GM19099 (cell line): ENCODE data around the gene SHH.

ENCODE experiments used
- POLR2A ChIP-seq: IDR thresholded peaks from 3 replicates; pipeline ENCODE4 v1.6.1; 2011; ENCODE audit warnings: low read depth; ENCODE audit not compliant: insufficient read length; ENCODE audit errors: extremely low read depth

SHH gene

DNA sequence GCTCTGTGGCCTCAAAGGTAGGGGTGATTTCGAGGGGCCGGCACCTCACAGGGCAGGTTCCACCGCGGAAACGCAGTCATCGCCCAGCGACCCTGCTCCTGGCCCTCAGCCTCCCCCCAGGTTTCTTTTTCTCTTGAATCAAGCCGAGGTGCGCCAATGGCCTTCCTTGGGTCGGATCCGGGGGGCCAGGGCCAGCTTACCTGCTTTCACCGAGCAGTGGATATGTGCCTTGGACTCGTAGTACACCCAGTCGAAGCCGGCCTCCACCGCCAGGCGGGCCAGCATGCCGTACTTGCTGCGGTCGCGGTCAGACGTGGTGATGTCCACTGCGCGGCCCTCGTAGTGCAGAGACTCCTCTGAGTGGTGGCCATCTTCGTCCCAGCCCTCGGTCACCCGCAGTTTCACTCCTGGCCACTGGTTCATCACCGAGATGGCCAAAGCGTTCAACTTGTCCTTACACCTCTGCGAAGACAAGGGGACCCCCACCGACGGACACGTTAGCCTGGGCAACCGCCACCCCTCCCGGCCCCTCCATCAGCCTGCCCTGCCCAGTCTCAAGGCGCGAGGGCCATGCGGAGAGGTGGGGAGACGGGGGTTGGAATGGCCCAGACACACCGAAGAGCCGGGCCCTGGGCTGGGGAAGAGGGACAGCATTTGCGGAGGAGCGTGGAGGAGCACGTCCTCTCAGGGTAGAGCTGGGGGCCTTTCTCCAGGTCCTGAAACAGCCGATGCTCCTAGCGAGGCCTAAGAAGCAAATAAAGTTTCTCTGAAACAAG, 6.0 kb downstream of the SHH start:
- TF ChIP-seq POLR2A = no peak

DNA sequence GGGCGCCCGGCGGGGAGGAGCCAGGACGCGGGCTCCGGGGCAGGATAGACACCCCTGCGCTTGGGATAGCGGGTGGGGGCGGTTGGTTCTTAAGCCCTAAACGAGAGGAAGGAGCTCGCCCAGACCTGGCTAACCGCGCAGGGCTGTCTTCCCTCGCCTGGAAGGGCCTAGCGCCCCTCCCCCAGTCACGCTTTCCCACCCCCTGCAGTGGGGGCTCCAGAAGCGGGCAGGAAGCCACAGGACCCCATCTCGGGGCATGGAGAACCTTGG, 6.5 kb downstream of the SHH start:
- no peak for TF ChIP-seq POLR2A

DNA sequence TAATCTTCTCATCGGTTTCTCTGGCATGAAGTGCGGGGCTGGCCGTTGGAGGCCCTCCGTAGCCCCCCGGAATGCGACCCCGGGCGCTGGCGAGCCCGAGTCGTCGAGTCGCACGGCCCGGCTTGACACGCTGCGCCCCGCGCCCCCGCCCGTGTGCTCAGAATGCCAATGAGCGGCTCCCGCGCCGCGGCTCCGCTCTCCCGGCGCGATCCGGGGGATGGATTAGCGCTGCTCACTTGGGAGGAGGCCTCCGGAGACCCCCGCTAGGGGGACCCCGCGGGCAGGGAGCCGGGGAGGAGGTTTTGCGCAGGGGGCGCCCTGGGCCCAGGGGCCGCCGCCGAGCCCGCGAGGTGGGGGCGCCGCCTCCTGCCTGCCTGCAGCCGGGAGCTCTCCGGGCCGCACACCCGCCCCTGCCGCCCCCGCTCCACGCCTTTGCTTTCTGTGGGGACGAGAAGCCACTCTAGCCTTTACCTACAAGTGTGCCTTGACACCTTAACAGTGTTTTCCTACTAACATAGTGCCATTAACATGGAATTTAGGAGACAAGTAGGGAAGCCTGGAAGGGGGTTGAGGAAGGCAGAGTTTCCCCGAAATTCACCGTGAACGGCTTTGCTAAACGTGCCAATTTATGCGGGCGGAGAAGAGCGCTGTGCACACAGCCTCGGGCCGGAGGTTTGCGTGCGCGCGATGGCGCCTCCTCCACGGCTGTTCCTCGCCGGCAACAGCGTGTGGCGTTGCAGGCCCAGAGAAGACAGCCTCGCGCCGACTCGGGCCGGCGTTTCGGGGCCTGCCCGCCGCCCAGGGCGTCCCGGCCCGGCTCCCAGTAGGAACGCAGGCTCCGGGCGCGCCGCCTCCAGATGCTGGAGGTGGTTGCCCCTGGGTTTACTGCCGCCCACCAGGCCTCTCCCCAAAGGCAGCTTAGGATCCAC, 7.1 kb downstream of the SHH start:
- TF ChIP-seq POLR2A = no peak

DNA sequence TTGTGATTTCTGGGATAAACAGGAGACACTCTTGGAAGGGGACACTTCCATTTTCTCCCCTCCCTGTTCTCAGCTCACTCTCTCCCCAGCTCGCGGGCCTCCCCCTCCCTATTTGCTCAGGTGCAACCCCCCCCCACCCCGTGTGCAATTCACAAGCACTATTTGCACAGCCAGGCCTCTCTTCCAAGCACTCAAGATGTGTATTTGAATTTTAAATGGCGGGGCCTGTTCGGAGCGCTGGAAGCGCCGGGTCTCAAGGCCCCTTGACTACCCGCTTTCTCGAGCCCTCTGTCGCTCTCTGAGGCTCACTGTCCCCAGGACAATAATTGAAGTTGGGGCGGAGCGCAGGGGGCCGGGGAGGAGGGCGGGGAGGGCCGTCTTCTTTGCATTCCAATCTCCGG, 7.8 kb downstream of the SHH start:
- no peak for TF ChIP-seq POLR2A

DNA sequence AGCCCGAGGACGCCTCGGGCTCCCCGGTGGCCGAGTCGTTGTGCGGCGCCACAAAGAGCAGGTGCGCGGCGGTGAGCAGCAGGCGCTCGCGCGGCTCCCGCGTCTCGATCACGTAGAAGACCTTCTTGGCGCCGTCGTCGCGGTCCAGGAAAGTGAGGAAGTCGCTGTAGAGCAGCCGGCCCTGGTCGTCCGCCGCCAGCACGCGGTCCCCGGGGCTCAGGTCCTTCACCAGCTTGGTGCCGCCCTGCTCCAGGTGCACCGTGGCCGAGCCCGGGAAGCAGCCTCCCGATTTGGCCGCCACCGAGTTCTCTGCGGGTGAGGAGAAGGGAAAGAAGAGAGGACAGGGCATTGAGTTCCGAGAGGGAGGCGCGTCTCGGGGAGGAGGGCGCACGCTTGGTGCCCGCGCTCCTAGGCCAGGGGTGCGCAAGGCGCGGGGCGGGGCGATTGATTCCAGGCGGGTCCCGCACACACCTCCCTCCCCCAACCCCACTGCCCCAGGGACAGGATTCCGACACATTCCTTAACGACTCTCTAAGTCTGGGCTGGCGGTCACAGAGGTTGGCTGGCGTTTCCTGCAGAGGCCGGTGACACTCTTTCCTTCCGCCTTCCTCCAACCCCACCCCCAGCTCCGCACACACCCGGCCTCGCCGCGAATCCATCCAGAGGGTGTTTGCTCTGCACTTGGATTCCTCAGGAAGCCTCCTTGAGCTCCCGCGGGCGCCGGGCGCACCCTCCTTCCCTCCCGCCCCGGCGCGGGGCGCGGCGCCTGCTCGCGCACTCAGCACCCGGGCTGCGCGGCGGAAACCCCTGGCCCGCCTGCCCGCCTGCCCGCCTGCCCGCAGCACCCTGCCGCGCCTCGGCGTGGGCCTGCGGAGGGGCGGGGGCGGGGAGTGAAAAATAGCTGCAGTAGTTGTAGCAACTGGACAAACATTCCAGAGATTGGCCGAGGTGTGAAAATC, 8.6 kb downstream of the SHH start:
- no peak for TF ChIP-seq POLR2A

DNA sequence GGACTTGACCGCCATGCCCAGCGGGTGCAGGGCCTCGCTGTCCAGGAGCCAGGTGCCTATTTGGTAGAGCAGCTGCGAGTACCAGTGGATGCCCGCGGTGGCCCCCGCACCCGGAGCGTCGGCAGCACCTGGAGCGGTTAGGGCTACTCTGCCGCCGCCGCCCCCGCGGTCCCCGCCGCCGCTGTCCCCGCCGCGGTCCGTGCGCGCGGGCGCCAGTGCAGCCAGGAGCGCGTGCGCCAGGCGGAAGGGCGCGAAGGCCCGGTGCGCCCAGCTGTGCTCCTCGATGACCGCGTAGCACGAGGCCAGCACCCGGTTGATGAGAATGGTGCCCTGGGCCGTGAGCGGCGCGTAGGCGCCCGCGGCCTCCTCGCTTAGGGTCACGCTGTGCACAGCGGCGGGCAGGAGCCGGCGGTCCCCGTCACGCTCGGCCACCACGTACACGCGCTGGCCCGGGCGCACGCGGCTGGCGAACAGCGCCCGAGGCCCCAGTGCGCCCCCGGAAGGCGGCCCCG, 9.3 kb downstream of the SHH start:
- no peak for TF ChIP-seq POLR2A

DNA sequence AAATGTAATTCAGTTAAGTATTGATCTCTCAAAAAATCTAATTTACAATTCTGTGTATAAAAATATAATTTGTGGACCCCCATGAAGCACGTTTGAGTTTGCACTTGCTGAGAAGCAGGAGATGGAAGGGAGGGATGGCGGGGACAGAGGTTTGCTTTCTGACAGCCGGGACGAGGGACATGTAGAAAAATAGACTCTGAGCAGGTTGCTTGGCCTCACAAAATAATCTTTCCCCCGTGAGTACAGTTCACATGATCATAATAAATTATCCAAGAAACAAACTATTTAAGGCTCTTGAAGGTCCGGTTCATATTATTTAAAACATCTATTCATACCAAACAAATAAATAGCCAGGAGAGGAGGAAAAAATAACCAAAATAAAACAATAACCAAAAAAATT, 10.0 kb downstream of the SHH start:
- TF ChIP-seq POLR2A = no peak

DNA sequence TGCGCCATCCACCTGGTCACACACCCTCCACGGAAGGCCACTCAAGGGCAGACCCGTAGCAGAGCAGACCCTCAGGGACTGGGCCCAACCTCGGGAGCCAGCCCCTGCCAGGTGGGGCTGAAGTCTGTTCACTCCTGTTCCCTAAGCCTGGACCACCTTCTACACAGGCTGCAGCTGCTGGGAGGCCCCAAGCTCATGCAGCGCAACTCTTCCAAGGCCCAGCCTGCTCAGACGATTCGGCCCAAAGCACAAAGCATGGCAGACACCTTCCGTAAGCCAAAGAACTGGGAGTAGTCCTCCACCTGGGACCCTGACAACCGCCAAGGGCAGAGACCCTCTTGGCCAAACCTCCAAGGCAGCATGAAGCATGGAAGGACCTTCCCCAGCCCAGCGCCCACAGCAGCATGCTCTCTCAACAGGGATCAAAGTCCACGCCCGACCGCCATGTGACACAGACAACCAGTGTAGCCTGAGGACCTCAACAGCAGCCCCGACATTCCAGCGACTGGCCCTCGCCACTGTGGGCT, 11.5 kb downstream of the SHH start:
- TF ChIP-seq POLR2A = no peak

DNA sequence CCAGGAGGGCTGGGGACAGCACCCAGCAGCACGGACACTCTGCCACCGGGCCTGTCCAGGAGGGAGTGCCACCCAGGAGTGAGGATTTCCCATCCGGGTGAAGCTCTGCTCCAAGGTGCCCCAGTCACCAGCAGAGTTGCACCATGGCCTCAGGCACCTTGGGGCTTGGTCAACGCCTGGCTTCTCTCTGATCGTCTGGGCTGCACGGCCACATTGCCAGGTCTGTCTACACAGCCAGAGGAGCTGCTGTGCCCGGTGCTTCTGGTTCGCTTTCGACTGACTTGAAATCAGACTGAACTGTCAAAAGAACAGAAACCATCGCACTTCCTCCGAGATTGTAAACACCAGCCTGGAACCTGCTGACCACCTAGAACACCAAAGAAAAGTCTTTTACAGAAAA, 12.0 kb downstream of the SHH start:
- TF ChIP-seq POLR2A = no peak

DNA sequence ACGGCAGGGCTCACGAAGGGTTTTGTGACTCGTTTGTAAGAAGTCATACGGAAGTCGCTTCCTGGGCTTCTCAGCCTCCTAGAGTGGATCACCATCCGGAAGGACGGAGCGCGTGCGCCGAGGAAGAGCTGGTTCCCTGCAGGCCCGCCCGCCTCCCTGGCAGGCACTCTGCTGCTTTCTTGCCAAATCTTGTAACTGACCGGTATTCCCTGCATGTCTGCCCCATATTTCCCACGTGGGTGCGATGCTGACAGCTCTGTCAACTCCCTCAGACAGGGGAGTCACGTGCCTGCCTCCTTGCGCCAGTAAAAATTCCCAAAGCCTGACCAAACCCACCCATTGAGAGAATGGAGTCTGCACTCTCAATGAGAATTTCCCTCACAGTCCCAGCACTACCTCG, 12.7 kb downstream of the SHH start:
- no peak for TF ChIP-seq POLR2A

DNA sequence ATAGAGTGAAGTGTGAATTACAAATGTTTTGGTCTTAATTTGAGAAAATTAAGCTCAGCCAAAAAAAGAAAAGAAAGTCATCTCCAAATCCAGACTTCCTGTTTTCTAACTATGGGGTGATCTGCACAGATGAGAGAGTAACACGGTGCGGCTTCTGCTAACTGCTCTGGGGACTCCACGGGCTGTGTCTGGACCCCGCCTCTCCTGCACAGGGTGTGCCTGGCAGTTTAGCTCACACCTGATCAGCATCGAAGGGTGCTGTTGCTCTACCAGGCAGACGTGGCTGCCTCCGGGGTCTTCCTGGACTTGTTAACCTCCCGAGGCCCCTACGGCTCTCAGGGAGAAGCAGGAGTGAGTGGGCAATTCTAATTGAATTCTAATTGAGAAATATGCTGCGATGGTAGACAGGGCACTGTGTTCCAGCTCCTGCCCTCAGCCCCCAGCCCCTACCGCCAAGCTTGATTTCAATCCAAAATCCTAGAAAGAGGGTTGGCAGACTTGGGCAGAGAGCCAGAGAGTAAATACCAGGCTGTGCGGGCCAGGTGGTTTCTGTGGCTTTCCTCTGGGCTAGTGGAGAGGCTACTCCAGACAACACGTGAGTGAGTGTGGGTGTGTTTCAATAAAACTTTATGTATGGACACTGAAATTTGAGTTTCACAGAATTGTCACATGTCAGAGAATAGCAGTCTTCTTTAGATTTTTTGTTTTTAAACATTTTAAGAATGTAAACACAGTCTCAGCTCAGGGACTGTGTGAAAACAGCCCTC, 13.4 kb downstream of the SHH start:
- TF ChIP-seq POLR2A = no peak

DNA sequence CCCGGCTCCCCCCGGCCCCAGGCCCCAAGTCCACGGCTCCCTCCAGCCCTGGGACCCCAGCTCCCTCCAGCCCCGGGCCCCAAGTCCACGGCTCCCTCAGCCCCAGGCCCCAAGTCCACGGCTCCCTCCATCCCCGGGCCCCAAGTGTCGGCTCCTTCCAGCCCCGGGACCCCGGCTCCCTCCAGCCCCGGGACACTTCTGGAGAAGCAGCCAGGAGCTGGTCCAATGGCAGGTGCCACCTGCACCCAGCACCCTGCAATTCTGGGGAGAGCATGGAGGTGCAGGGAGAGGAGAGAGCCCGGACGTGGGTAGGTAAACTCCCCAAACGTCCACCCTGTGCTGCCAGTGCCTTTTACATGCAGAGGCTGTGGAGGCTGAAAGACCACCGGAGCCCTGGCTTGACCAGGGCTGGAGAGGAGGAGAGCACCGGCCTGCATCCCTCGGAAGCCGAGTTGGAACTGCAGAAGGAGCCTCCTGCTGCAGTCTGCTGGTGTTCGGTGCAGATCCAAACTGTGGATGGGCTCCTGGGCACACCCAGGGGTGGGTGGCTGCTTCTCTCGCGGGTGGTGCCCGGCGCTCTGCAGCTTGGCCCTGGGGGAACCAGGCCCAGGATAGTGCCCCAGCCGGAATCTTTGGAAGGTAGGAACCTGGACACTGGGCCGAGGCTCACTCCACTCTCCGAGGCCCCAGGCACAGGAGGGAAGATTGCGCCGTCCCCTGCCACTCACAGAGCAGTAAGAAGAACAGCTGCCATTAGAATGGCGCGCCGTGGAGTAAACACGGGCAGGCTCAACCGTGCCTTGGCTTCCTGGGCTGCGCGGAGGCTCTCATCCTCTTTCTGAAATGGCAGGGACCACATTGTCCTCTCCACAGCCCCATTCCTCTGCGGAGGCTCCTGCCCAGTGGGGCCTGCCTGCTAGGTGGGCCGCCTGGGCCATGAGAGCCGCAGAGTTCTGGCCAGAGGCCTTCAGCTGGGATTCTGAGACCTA, 14.7 kb downstream of the SHH start:
- no peak for TF ChIP-seq POLR2A
